ENCODE results near the gene LNP1. TPM values are rescaled to one million over a fixed set of nuclear protein-coding genes. Genes with fewer than 3 reads are reported as not detected.

Gene LNP1
- total and polyA plus RNA-seq, 2 donors from 2014 or later, result 1.7 to 4.4 TPM

DNA sequence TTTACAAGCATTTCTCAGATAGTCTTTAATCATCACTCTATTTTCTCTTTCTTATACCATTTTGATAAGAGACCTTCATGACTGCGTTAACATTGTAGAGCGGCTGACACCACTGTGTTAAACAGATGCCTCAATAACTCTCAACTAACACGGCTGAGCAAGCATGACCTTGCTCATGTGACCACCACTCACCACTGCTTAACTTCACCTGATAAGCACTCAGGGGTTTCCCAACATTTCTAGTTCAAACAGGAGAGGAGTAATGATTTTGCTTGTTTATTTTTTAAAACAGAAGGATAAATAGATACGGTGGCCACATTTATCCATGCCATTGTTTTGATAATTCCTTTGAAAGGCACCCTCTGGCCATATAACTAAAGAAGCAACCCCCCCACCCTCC is 53.3 kb downstream of the LNP1 start:
- no peaks in the 10 kb centered on the region for H3K36me3 ChIP-seq (ENCODE audit: control insufficient read depth in 2 of 3, insufficient read depth in 3 of 3, low read length in 3 of 3)
- H3K4me3 ChIP-seq (ENCODE audit: low read length in 3 of 3), result no peak overlapping the region
- TF ChIP-seq, protein P1, sequence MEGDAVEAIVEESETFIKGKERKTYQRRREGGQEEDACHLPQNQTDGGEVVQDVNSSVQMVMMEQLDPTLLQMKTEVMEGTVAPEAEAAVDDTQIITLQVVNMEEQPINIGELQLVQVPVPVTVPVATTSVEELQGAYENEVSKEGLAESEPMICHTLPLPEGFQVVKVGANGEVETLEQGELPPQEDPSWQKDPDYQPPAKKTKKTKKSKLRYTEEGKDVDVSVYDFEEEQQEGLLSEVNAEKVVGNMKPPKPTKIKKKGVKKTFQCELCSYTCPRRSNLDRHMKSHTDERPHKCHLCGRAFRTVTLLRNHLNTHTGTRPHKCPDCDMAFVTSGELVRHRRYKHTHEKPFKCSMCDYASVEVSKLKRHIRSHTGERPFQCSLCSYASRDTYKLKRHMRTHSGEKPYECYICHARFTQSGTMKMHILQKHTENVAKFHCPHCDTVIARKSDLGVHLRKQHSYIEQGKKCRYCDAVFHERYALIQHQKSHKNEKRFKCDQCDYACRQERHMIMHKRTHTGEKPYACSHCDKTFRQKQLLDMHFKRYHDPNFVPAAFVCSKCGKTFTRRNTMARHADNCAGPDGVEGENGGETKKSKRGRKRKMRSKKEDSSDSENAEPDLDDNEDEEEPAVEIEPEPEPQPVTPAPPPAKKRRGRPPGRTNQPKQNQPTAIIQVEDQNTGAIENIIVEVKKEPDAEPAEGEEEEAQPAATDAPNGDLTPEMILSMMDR (IDR thresholded peaks at IDR 0.05; ENCODE audit: borderline replicate concordance, extremely low read depth, insufficient read depth), result no peak
- intact Hi-C loops (cut with DNase I), result no loop called here
- FAIRE-seq (no peak), DNase-seq (peak in 2 of 5 donors; percentile 15 to 16)
- no peaks in the 10 kb centered on the region for H3K4me1 ChIP-seq (ENCODE audit: control insufficient read depth in 2 of 3, insufficient read depth in 2 of 3, low read depth in 1 of 3, low read length in 3 of 3)
- no peaks in the 10 kb centered on the region for H3K9me3 ChIP-seq (ENCODE audit: control insufficient read depth in 2 of 3, insufficient read depth in 1 of 3, low read length in 3 of 3)
- H3K27me3 ChIP-seq (ENCODE audit: control insufficient read depth, insufficient read depth, low read length), result no peaks in the 10 kb centered on the region
- no peak overlapping the region for H3K9ac ChIP-seq (ENCODE audit: low read length in 3 of 3)
- H3K27ac ChIP-seq (ENCODE audit: low read depth in 2 of 2, low read length in 2 of 2), result no peak overlapping the region

DNA sequence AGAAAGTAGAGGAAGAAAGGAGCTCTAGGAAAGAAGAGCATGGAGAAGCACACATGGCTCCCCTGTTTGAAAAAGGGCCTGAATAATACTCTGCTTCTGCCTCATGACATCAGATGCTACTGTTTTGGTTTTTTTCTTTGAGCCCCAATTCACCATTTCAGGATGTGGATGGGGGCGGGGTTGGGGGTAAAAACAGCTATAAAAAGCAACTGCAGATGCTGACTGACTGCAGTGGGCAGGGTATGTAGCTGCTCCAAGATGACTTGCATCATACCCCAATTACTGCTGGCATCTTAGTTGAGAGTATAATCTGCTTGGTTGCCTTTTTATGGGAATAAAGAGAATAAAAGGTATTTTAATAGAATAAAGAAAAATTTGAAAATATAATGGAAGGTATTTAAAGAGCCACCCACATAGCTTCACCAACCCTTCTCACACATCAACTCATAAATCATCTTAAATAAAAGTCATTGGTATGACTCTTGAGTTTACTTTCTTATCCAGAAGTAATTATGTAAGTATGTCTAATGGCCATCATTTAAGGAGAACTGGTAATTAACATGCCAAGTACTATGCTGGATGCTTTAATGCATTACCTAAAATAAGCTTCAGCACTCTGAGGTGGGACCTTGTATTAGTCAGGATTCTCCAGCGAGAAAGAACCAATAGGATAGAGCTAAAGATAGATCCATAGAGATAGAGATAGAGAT is 54.7 kb downstream of the LNP1 start:
- H3K9me3 ChIP-seq (ENCODE audit: control insufficient read depth in 2 of 3, insufficient read depth in 1 of 3, low read length in 3 of 3), result no peaks in the 10 kb centered on the region
- H3K27ac ChIP-seq (ENCODE audit: low read depth in 2 of 2, low read length in 2 of 2), result no peak overlapping the region
- DNase-seq (no peak), FAIRE-seq (no peak)
- H3K36me3 ChIP-seq (ENCODE audit: control insufficient read depth in 2 of 3, insufficient read depth in 3 of 3, low read length in 3 of 3), result no peaks in the 10 kb centered on the region
- intact Hi-C loops (cut with DNase I), result no loop called here
- no peaks in the 10 kb centered on the region for H3K27me3 ChIP-seq (ENCODE audit: control insufficient read depth, insufficient read depth, low read length)
- no peak overlapping the region for H3K4me3 ChIP-seq (ENCODE audit: low read length in 3 of 3)
- no peak overlapping the region for H3K9ac ChIP-seq (ENCODE audit: low read length in 3 of 3)
- TF ChIP-seq, protein P1 (IDR thresholded peaks at IDR 0.05; ENCODE audit: borderline replicate concordance, extremely low read depth, insufficient read depth), result no peak
- no peaks in the 10 kb centered on the region for H3K4me1 ChIP-seq (ENCODE audit: control insufficient read depth in 2 of 3, insufficient read depth in 2 of 3, low read depth in 1 of 3, low read length in 3 of 3)

DNA sequence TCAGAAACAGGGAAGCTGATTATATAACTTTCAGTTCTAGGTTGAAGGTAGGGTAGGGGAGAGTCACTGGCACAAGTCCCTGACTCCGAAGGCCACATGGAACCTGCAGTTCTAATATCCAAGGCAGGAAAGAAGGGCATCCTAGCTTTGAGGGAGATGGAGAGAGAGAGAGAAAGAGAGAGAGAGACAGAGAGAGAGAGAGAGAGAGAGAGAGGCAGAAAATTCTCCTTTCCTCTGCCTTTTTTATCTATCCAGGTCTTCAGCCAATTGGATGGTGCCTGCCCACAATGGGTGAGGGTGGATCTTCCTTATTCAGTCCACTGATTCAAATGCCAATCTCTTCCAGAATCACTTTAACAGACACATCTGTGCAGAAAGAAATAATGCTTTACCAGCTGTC is 55.4 kb downstream of the LNP1 start:
- H3K4me1 ChIP-seq (ENCODE audit: control insufficient read depth in 2 of 3, insufficient read depth in 2 of 3, low read depth in 1 of 3, low read length in 3 of 3), result no peaks in the 10 kb centered on the region
- intact Hi-C loops (cut with DNase I), result no loop called here
- H3K27ac ChIP-seq (ENCODE audit: low read depth in 2 of 2, low read length in 2 of 2), result no peak overlapping the region
- no peak for DNase-seq
- no peak for FAIRE-seq
- no peaks in the 10 kb centered on the region for H3K9me3 ChIP-seq (ENCODE audit: control insufficient read depth in 2 of 3, insufficient read depth in 1 of 3, low read length in 3 of 3)
- no peaks in the 10 kb centered on the region for H3K36me3 ChIP-seq (ENCODE audit: control insufficient read depth in 2 of 3, insufficient read depth in 3 of 3, low read length in 3 of 3)
- TF ChIP-seq, protein P1 (IDR thresholded peaks at IDR 0.05; ENCODE audit: borderline replicate concordance, extremely low read depth, insufficient read depth), result no peak
- no peaks in the 10 kb centered on the region for H3K27me3 ChIP-seq (ENCODE audit: control insufficient read depth, insufficient read depth, low read length)
- H3K4me3 ChIP-seq (ENCODE audit: low read length in 3 of 3), result no peak overlapping the region
- H3K9ac ChIP-seq (ENCODE audit: low read length in 3 of 3), result no peak overlapping the region

DNA sequence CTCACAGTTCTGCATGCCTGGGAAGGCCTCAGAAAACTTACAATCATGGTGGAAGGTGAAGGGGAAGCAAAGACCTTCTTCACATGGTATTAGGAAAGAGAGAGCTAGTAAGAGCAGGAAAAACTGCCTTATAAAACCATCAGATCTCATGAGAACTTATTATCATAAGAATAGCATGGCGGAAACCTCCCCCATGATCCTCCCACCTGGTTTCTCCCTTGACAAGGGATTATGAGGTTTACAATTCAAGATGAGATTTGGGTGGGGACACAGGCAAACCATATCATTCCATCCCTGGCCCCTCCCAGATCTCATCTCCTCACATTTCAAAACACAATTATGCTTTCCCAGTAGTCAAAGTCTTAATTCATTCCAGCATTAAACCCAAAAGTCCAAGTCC is 56.5 kb downstream of the LNP1 start:
- H3K27ac ChIP-seq (ENCODE audit: low read depth in 2 of 2, low read length in 2 of 2), result no peak overlapping the region
- no peak for FAIRE-seq
- no peak overlapping the region for H3K9ac ChIP-seq (ENCODE audit: low read length in 3 of 3)
- H3K36me3 ChIP-seq (ENCODE audit: control insufficient read depth in 2 of 3, insufficient read depth in 3 of 3, low read length in 3 of 3), result no peaks in the 10 kb centered on the region
- no peaks in the 10 kb centered on the region for H3K27me3 ChIP-seq (ENCODE audit: control insufficient read depth, insufficient read depth, low read length)
- no peaks in the 10 kb centered on the region for H3K4me1 ChIP-seq (ENCODE audit: control insufficient read depth in 2 of 3, insufficient read depth in 2 of 3, low read depth in 1 of 3, low read length in 3 of 3)
- TF ChIP-seq, protein P1 (IDR thresholded peaks at IDR 0.05; ENCODE audit: borderline replicate concordance, extremely low read depth, insufficient read depth), result no peak
- no peak overlapping the region for H3K4me3 ChIP-seq (ENCODE audit: low read length in 3 of 3)
- intact Hi-C loops (cut with DNase I), result no loop called here
- DNase-seq, result no peak
- no peaks in the 10 kb centered on the region for H3K9me3 ChIP-seq (ENCODE audit: control insufficient read depth in 2 of 3, insufficient read depth in 1 of 3, low read length in 3 of 3)

Measured in kidney (tissue), 14 donors.